Ectodermal cell (in vitro differentiated cells): ENCODE results near the gene ERC2.

ENCODE experiments used
- H3K27ac ChIP-seq: 2 replicates; pipeline ENCODE4 v1.7.0; 2013; ENCODE audit warnings: mild to moderate bottlenecking, low read depth, low read length; ENCODE audit not compliant: insufficient read depth, poor library complexity, severe bottlenecking
- H3K27me3 ChIP-seq: 2 replicates; pipeline ENCODE4 v1.7.0; 2013; ENCODE audit warnings: mild to moderate bottlenecking, low read length; ENCODE audit not compliant: insufficient read depth, control insufficient read depth, poor library complexity, severe bottlenecking
- H3K36me3 ChIP-seq: one replicate; pipeline ENCODE4 v1.7.0; 2013; ENCODE audit warnings: low read length; ENCODE audit not compliant: control insufficient read depth, insufficient read depth
- H3K4me1 ChIP-seq: one replicate; pipeline ENCODE4 v1.7.0; 2013; ENCODE audit warnings: low read length; ENCODE audit not compliant: control insufficient read depth, insufficient read depth
- H3K4me3 ChIP-seq: 2 replicates; pipeline ENCODE4 v1.7.0; 2013; ENCODE audit warnings: low read depth, low read length, control low read depth; ENCODE audit not compliant: insufficient read depth
- H3K9me3 ChIP-seq: 2 replicates; pipeline ENCODE4 v1.7.0; 2013; ENCODE audit warnings: mild to moderate bottlenecking, low read length, moderate library complexity; ENCODE audit not compliant: control insufficient read depth
- WGBS, 2 experiments: methylation state at CpG; one replicate each; pipeline ENCODE4 v1.1.7; 2013; ENCODE audit warnings: missing lambda C conversion rate in 2 of 2; 5-methylcytosine and 5-hydroxymethylcytosine counted together

ERC2 gene

GRCh38 chr3:56302417-56302816 is 165.8 kb downstream of the ERC2 start:
- H3K9me3 ChIP-seq: no peaks in the 10 kb centered on the region
- no peaks in the 10 kb centered on the region for H3K36me3 ChIP-seq
- no peak overlapping the region for H3K4me3 ChIP-seq
- WGBS, 2 experiments: 74 to 82% methylated on average over 2 of the region's 2 CpGs
- no peak overlapping the region for H3K27ac ChIP-seq
- H3K4me1 ChIP-seq: peaks cover 8% of the 10 kb centered on the region
- no peaks in the 10 kb centered on the region for H3K27me3 ChIP-seq

DNA sequence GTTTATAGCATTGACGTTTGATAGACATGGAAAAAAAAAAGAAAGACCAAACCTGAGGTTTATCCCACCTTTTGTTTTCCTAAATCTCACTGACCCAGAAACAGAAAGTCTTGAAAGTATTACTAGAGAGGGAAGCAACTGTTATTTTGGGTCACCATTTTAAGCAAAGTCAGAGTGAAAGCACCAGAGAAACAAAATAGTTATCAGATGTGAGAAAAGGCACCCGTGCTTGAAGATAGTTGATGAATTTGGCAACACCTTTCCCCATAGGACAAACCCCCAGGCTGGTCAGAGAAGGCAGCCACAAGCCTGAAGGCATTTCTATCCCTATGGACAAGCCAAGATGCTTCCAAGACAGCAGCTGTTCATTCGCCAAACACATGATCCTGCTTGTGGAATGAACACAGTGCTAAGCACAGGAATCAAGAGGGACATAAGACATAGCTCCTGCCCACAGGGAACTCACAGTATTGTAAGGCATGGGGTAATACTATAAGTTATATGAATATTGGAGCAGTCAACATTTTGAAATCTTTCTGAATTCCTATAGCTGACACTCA is 170.9 kb downstream of the ERC2 start:
- WGBS, 2 experiments: 97 to 98% methylated on average over 3 of the region's 3 CpGs
- H3K36me3 ChIP-seq: no peaks in the 10 kb centered on the region
- H3K27ac ChIP-seq: no peak overlapping the region

GRCh38 chr3:56296361-56296760 is 171.9 kb downstream of the ERC2 start:
- H3K9me3 ChIP-seq: no peaks in the 10 kb centered on the region
- 82 to 94% methylated on average over 5 of the region's 5 CpGs for WGBS, 2 experiments
- H3K27me3 ChIP-seq: no peaks in the 10 kb centered on the region
- no peak overlapping the region for H3K4me3 ChIP-seq
- H3K36me3 ChIP-seq: no peaks in the 10 kb centered on the region
- no peaks in the 10 kb centered on the region for H3K4me1 ChIP-seq
- no peak overlapping the region for H3K27ac ChIP-seq

More for the DNA sequence above, 170.9 kb downstream of the ERC2 start:
- H3K27me3 ChIP-seq: no peaks in the 10 kb centered on the region
- H3K4me1 ChIP-seq: no peaks in the 10 kb centered on the region
- H3K9me3 ChIP-seq: no peaks in the 10 kb centered on the region
- no peak overlapping the region for H3K4me3 ChIP-seq

DNA sequence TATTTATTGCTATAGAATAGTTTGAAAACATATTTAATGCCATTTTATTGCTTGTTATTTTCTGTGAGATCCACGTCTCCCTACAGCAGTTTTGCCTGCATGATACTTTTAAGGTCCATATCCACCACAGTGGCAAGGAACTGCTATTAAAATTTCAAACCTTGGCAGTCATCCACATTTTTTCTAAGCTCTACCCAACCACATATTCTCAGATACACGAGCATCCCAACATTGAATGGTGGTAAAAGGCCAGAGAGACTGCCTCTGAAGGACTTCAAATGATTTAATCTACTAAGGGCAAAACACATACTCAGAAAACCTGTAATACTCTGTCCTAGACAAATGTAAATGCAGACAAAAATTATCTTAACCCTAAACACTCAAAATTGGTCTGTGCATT is 173.1 kb downstream of the ERC2 start:
- no peak overlapping the region for H3K4me3 ChIP-seq
- H3K4me1 ChIP-seq: no peaks in the 10 kb centered on the region
- no peaks in the 10 kb centered on the region for H3K27me3 ChIP-seq
- no peak overlapping the region for H3K27ac ChIP-seq
- whole genome bisulfite sequencing, 2 experiments: 91 to 94% methylated on average over 2 of the region's 2 CpGs
- no peaks in the 10 kb centered on the region for H3K9me3 ChIP-seq
- H3K36me3 ChIP-seq: no peaks in the 10 kb centered on the region

- Histone ChIP-seq H3K9me3 (no peaks in the 10 kb centered on the region), H3K27ac (no peak overlapping the region), H3K27me3 (no peaks in the 10 kb centered on the region), H3K4me3 (no peak overlapping the region), H3K36me3 (no peaks in the 10 kb centered on the region), H3K4me1 (no peaks in the 10 kb centered on the region)
- 93 to 97% methylated on average over 1 of the region's 1 CpG for WGBS, 2 experiments
These were observed 174.0 kb downstream of the ERC2 start for GRCh38 chr3:56294286-56294685.

DNA sequence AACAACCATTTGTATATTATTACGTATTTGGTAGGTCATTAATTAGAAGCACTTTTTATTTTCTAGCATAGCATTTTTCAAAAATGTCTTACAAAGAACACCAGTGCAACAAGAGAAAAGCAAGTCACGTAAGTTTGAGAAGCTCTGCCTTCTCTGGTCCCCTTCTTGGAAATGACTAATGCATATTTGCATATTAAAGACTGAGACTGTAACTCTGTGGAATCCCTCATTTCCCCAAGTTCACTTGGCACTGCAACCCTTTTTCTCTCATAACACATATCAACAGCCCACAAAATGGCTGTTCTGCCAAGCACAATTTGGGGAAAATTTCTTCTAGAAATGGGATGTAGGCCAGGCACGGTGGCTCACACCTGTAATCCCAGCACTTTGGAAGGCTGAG is 176.3 kb downstream of the ERC2 start:
- no peaks in the 10 kb centered on the region for H3K4me1 ChIP-seq
- H3K9me3 ChIP-seq: no peaks in the 10 kb centered on the region
- no peaks in the 10 kb centered on the region for H3K36me3 ChIP-seq
- WGBS, 2 experiments: 90 to 94% methylated on average over 2 to 3 of the region's 3 CpGs
- no peak overlapping the region for H3K4me3 ChIP-seq
- no peaks in the 10 kb centered on the region for H3K27me3 ChIP-seq
- no peak overlapping the region for H3K27ac ChIP-seq

- no peak overlapping the region for H3K27ac ChIP-seq
- no peaks in the 10 kb centered on the region for H3K9me3 ChIP-seq
- no peaks in the 10 kb centered on the region for H3K27me3 ChIP-seq
- 88 to 94% methylated on average over 3 of the region's 3 CpGs for WGBS, 2 experiments
- no peak overlapping the region for H3K4me3 ChIP-seq
- H3K36me3 ChIP-seq: no peaks in the 10 kb centered on the region
- H3K4me1 ChIP-seq: no peaks in the 10 kb centered on the region
These were observed 177.0 kb downstream of the ERC2 start for GRCh38 chr3:56291244-56291680.

DNA sequence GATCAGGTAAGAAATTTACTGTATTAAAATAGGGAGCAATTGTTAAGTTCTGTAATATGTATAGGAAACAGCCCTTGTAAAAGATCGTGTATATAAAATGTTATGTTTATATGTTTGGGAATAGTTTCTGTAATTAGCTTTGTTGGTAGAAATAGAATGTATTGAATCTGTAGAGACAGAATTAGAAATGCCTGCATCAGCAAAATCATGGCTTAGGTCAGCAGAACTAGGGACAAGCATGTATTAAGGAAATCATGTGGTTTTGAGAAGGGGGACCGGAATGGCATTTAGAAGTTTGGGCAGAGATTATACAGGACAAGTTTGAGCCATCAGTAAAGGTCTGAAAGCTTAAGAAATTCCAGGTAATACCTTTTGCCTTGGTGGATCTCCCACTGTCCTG is 177.9 kb downstream of the ERC2 start:
- Histone ChIP-seq H3K27ac (no peak overlapping the region), H3K27me3 (no peaks in the 10 kb centered on the region), H3K36me3 (no peaks in the 10 kb centered on the region), H3K9me3 (no peaks in the 10 kb centered on the region), H3K4me1 (no peaks in the 10 kb centered on the region), H3K4me3 (no peak overlapping the region)
- WGBS, 2 experiments: 92 to 97% methylated on average over 2 of the region's 2 CpGs

DNA sequence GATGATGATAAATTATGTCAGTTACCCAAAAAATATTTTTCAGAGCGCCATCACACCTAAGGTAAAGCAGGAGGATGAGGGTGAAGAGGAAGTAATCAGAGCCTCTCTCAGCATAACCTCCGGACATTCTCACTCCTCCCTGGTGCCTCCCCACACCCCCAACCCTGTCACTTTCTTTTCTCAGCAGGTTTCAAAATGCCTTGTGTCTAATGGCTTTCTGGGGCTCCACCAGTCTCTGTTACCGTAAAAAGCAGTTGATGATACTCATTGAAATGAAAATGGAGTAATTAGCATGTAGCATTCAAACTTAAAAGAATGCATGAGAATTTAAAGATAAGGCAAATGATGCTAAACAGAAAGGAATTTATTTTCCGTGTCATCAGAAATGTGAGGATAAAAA is 180.0 kb downstream of the ERC2 start:
- H3K36me3 ChIP-seq: no peaks in the 10 kb centered on the region
- H3K27ac ChIP-seq: no peak overlapping the region
- H3K4me1 ChIP-seq: no peaks in the 10 kb centered on the region
- H3K4me3 ChIP-seq: no peak overlapping the region
- WGBS, 2 experiments: 28 to 59% methylated on average over 3 to 4 of the region's 4 CpGs
- H3K9me3 ChIP-seq: no peaks in the 10 kb centered on the region
- no peaks in the 10 kb centered on the region for H3K27me3 ChIP-seq

DNA sequence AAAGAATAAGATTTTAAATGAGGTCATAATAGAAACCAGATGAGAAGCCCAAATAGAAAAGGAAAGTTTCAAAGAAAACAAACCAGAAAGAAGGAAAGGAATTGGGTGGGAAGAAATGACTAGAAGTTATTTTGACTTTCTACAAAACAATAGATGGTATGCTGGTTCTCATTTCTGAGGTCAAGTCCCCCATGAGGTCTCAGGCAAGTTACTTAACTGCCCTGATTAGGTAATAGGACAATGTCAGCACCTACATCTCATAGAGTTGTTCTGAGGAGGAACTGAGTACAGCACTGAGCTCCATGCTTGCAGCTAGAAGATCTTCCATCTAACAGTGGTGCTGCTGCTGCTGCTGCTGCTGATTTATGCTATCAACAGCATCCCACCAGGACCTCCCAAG is 185.9 kb downstream of the ERC2 start:
- no peaks in the 10 kb centered on the region for H3K9me3 ChIP-seq
- no peak overlapping the region for H3K27ac ChIP-seq
- H3K4me1 ChIP-seq: no peaks in the 10 kb centered on the region
- no peak overlapping the region for H3K4me3 ChIP-seq
- H3K27me3 ChIP-seq: no peaks in the 10 kb centered on the region
- peaks cover 4% of the 10 kb centered on the region for H3K36me3 ChIP-seq

DNA sequence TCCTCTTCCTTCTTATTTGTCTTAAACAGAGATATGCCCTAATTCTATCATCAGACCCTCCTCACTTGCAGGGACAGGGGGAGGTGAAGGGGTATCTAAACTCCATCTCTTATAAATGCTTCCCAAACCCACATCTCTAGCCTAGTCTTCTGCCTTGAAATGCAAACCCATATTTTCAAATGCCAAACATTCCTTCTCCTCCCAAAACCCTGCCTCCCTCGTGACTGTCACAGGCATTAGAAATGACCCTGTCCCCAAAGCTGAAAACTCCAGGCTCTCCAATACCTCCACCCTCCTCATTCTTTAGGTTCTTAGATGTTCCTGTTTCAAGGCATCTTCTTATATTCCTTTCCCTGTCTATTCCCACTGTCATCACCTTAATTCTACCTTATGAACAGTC is 191.0 kb downstream of the ERC2 start:
- H3K27ac ChIP-seq: no peak overlapping the region
- H3K9me3 ChIP-seq: no peaks in the 10 kb centered on the region
- no peaks in the 10 kb centered on the region for H3K4me1 ChIP-seq
- WGBS, 2 experiments: 68 to 73% methylated on average over 1 of the region's 1 CpG
- H3K27me3 ChIP-seq: no peaks in the 10 kb centered on the region
- no peak overlapping the region for H3K4me3 ChIP-seq
- peaks cover 4% of the 10 kb centered on the region for H3K36me3 ChIP-seq
